HG03521 (cell line): ENCODE data around the gene ZNF57.
"Not testable (repeated sequence)": the region's sequence is repeated elsewhere in the genome, so short reads cannot be mapped to it uniquely, and the experiment has no call there.

Experiments used
- ATAC-seq: cut with Tn5 transposase; IDR thresholded peaks from one replicate; pipeline ENCODE4 v1.9.1; 2021; ENCODE audit warnings: mild to moderate bottlenecking, moderate library complexity; ENCODE audit not compliant: unreplicated experiment

ZNF57 gene

DNA sequence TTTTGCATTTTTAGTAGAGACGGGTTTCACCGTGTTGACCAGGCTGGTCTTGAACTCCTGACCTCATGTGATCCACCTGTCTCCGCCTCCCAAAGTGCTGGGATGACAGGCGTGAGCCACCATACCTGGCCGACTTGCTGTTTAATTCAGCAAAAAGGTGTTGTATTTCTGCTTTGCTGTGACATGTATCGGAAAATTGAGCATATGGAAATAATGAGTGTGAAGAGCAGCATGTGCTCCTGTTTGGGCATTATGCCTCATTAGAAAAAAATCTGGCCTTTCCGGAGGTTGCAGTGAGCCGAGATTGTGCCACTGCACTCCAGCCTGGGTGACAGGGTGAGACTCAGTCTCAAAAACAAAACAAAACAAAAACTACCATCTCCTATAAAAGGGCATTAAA lies 10.2 kb upstream of the ZNF57 start:
- not testable (repeated sequence) for ATAC-seq

DNA sequence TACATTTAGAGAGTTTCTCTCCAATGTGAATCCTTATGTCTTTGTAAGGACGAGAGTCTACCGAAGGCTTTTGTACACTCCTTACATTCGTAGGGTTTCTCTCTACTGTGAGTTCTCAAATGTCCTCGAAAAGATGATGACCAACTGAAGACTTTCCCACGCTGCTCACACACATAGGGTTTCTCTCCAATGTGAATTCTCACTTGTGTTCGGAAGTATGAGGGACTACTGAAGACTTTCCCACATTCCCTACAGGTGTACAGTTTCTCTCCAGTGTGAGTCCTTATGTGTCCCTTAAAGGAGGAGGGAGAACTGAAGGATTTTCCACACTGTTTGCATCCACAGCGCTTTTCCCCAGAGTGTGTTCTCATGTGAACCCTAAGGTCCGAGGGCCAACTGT lies 4.0 kb upstream of the ZNF57 start:
- no peak for ATAC-seq

DNA sequence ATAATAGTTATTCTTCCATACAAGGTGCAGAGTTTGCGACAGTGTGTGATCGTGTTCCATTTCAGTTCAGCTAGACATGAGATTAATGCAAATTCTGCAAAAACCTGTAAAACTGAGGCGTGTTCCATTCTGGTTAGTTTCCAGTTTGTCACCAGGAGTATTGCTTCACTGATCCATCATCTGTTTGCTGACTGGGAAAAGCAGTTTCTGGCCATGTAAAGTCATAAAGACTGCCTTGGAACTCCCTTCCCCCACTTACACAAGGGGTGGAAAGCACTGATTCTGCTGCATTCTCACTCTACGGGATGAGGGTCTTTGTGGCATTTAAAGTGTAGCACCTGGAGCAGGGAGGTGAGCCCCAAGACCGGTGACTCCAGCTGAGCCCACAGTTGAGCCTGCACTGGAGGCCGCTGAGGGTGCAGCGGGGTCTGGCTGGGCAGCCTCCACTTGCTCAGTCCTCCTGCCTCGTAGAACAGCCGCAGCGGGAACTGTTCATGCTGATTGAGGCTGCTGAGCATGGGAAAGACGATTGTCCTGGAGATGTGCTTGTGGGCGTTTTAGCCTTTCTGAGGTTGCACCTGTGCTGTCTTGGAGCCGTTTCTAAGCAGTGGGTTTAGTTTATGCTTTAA lies 2.0 kb downstream of the ZNF57 start:
- no peak for ATAC-seq

DNA sequence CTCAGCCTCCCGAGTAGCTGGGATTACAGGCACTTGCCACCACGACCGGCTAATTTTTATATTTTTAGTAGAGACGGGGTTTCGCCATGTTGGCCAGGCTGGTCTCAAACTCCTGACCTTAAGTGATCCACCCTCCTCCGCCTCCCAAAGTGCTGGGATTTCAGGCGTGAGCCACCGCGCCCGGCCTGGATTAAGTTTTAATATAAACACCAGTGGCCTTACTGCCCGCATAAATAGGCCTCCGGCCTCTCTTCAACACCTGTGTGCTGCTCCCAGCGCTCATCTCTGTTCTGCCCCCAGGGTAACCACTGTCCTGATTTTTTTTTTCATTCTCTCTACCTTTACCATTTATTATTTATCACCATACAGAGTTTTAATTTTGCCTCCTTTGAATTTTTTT lies 2.6 kb downstream of the ZNF57 start:
- not testable (repeated sequence) for ATAC-seq

DNA sequence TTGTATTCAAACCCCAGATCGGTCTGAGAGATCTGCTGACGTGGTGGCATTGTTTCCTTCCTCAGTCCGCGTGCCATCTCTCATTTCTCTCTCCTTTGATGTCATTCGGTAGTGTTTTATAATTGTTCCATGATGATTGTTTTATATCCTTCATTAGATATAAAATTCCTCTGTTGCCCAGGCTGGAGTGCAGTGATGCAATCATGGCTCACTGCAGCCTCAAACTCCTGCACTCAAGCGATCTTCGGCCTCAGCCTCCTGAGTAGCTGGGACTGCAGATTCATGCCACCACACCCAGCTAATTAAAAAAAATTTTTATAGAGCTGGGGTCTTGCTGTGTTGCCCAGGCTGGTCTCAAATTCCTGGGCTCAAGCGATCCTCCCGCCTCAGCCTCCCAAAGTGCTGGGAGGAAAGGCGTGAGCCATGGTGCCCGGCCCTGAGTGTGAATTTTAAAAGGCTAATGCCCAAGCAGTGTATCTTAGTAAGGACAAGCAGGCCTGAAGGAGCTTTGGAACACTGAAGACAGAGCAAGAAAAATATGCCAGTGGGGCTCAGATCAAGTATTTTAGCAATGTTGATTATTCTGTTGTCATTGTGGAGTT lies 5.3 kb downstream of the ZNF57 start:
- no peak for ATAC-seq

DNA sequence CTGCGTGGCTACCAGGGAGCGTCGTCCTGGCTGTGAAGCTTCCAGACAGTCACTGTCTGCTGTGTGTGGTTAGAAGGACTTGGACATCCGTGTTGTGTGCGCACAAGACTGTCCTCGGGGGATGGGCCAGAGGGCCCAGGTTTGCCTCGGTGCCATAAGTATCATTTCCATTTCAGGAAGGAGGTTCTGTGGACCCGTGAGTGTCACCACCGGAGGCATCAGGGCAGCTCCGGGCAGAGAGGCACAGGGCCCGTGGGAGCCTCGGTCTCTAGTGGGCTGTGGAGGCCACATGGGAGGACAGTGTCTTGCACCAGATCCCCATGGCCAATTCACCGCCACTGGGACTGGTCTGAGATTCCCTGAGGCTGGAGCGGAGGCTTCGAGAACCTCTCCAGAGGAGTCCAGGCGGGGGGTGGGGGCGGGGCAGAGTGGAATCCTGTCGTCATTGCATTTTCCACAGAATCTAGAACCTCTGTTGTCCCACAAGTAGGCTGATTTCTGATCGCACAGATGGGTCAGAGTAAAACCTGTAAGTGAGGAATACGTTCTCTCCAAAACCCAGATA lies 6.0 kb downstream of the ZNF57 start:
- ATAC-seq = no peak

DNA sequence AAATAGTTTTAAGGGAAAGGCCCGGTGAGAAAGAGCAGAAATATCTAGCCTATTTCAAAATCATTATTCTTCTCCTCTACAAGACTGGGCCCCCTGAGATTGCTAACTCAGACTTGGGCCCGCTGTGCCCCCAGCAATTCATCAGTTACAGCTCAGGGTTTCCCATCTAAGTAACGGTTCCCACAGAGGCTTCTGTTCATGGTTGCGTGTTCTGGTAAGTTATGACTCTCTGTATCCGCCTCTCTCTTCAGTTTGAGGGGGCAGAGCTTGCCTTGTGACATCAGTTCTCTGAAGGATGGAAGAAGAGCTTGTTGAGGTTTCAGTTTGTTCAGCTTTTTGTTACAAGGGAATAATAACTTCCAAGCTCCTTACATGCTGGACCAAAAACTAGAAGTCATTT lies 11.6 kb downstream of the ZNF57 start:
- no peak for ATAC-seq

DNA sequence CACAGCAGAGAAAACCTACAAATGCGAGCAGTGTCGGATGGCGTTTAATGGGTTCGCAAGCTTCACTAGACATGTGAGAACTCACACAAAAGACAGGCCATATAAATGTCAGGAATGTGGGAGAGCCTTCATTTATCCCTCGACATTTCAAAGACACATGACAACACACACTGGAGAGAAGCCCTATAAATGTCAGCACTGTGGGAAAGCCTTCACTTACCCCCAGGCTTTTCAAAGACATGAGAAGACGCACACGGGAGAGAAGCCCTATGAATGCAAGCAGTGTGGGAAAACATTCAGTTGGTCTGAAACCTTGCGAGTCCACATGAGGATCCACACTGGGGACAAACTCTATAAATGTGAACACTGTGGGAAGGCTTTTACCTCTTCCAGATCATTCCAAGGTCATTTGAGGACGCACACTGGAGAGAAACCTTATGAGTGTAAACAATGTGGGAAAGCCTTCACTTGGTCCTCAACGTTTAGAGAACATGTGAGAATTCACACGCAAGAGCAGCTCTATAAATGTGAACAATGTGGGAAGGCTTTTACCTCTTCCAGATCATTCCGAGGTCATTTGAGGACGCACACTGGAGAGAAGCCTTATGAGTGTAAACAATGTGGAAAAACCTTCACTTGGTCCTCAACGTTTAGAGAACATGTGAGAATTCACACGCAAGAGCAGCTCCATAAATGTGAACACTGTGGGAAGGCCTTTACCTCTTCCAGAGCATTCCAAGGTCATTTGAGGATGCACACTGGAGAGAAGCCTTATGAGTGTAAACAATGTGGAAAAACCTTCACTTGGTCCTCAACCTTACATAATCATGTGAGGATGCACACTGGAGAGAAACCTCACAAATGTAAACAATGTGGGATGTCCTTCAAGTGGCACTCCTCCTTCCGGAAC lies 16.8 kb downstream of the ZNF57 start:
- no peak for ATAC-seq

DNA sequence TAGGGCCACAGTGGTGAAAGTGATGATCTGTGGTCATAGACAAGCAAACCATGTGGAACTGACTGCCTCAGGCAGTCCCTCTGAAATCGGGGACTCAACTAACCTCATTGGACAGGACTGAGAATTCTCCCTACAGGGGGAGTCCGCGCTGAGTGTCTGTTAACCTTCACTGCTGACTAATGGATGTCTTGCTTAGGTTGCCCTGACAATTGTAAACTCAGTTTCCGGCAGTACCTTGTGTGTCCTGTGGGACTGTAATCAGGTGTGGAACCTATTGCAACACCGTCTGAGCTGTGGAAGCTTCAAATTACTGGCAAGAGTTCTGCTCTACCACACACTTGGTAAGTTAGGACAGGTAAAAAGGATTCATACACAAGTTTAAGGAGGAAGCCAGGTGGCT lies 22.3 kb downstream of the ZNF57 start:
- no peak for ATAC-seq

DNA sequence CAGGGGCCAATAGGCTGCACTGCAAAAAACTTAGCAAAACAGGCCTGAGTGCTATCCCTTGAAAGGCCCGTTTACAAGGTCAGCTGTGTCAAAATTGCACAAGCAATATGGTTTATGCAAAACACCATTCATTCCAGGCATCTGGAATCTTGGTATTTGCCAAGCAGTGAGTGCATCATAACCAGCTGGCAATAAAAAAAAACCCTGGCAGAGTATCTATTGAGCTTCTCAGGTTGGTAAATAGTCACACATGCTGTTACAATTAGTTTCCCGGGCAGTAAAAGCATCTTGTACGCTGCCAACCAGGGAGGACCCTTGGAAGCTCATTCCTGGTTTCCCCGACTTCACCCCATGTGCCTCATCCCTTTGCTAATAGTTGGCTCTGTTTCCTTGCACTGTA lies 22.8 kb downstream of the ZNF57 start:
- no peak for ATAC-seq

DNA sequence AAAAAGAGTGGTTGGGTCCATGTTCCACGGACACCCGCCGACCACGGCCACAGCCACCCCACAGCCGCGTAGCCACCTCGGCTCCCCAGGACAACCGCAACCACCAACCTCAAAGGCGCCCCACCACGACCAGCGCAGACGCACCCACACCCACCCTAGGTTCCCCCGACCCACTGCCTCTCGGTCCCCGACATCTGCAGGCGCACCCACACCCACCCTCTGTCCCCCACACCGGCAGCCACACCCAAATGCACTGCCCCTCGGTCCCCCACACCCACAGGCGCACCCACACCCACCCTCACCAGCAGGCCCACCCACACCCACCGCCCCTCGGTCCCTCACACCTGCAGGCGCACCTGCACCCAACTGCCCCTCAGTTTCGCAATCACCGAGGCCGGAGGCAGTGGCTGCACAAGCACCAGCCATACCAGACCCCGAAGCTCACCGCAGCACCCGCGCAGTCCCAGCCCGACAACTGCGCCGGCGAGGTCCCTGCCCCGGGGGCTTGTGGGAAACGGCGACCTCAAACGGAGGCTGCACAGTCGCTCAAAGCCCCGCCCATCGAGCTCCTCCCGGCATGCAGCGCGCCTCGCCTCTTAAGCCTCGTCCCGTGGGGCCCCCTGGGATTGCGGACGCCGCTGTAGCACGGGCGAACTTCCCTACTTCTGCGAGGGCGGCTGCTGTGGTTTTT lies 25.8 kb downstream of the ZNF57 start:
- ATAC-seq = no peak

DNA sequence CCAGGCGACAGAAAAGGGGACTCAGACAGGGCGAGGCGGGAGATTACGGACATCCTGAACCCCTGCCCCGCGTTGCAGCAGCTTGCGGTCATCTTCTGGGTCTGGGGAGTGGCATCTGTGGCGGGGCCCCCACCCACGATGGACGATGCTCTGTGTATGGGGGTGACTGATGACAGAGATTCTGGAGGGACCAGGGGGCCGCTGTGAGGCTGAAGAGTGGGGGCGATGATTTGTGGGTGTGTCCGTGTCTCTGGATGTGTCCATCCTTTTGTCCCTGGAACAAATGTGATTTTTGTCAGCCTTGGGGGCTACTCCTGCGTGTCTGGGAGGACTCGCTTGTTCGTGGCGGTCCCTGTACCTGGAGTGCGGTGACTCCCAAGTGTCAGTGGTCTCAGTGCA lies 26.3 kb downstream of the ZNF57 start:
- ATAC-seq = no peak

DNA sequence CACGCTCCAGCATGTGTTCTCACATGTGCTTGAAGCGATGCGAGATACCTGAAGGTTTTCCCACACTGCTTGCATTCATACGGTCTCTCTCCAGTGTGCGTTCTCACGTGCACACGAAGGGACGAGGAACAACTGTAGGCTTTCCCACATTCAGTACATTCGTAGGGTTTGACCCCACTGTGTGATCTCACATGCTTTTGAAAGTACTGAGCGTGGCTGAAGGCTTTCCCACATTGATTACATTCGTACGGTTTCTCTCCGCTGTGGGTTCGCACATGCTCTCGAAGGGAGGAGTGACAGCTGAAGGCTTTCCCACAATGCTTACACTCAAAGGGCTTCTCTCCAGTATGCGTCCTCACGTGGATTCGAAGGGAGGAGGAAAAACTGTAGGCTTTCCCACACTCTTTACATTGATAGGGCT lies 32.8 kb downstream of the ZNF57 start:
- no peak for ATAC-seq

DNA sequence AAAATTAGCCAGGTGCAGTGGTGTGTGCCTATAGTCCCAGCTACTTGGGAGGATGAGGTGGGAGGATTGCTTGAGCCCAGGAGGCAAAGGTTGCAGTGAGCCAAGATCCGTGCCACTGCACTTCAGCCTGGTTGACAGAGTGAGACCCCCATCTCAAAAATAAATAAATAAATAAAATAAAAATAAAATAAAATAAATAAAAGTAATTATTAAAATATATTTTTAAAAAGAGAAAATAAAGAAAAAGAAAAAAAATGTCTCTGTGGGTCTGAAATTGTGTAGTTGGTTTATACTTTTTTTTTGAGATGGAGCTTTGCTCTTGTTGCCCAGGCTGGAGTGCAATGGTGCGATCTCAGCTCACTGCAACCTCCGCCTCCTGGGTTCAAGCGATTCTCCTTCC lies 35.1 kb downstream of the ZNF57 start:
- not testable (repeated sequence) for ATAC-seq

DNA sequence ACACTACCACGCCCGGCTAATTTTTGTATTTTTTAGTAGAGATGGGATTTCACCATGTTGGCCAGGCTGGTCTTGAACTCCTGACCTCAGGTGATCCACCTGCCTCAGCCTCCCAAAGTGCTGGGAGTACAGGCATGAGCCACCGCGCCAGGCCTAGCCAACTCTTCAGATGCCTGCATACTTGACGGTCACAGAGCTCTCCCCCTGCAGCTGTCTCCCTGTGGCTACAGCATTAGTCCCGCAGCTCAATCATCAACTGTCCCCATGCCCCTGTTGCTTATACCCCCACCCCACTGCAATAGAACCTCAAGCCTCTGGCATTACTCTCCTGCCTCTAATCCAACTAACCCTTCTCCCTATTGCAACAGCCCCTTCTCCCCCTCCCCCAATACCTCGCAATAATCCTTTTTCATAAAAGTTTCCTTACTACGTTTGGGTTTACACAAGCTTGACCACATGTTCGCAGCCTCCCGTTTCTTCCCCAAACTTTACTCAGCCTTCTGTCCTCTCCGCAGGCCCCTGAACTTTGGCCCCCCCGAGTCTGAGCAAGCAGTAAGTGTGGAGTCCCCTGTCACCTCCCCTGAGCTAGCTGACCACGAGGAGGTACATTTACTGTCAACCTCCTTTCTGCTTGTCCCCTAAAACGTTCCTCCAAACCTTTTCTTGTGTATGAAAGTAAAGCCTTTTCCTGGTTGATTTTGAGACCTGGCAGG lies 42.4 kb downstream of the ZNF57 start:
- no peak for ATAC-seq

DNA sequence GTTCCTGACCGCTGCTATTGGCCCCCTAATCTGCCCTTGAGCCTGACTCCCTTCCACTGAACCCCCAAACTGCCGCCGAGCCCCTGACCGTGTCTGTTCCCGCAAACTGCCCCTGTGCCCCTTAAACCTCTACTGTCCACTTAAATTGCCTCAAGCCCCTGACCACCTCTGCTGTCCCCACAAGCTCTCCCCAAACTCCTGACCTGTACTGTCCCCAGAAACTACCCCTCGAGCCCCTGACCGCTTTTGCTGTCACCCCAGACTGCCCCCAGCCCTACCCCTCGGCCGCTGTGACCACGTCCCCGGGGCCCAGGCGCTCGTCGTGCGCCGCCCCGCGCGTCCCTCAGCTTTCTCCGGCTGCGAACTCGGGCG lies 43.7 kb downstream of the ZNF57 start:
- no peak for ATAC-seq

DNA sequence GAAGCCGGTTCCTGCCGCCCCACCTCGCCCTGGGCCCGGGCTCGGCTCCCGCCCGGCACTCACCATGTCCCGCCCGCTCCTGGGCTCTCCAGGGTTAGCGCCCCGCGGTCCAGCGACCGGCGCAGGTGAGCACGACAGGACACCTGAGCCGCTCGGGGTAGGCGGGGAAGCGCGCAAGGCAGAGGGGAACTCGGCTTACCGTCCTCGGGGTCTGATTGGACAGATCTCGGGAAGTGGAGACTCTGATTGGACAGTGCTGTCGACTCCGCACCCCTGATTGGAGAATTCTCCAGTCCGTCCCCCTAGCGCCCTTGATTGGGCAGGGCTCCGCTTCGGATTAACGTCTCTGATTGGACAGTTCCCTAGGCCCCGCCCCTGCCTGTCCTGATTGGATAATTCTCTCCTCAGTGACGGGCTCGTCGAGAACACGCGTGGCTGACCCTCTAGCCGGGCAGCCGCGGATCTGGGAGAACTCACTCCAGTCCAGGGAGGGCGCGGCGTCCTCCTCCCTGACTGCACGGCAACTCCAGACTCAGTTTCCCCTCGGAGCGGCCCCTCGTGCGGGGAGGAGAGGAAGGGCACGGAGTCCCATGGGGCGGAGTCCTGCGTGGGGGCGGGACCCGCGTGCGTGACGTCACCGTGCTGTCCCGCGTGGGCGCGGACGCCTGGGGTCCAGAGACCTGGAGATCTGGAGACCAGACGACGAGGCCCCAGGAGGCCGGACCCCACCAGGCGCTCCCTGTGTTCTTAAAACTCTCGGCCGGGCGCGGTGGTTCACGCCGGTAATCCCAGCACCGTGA lies 44.2 kb downstream of the ZNF57 start, which contains the start of gene ZNF77:
TSS of gene ZNF77 (minus strand) at position 197 of the 800 bp plus-strand sequence. CDS start at position 66, 131 bp downstream.
- ATAC-seq = peak; percentile 95

DNA sequence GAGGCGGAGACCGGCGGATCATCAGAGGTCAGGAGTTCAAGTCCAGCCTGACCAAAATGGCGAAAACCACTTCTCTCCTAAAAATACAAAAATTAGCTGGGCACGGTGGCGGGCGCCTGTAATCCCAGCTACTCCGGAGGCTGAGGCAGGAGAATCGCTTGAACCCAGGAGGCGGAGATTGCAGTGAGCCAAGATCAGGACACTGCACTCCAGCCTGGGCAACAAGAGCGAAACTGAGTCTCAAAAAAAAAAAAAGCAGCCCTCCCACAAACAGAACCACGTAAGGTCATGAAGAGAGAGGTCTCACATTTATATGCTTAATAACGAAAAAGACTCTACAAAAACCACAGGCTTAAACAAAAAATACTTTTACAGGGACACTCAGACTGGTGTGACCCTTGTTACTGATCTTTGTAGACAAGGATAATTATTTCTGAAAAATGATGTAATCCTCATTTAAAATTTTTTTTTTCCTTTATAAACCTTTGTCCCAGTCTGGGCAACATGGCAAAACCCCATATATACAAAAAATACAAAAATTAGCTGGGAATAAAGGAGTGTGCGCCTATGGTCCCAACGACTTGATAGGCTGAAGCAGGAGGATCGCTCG lies 45.0 kb downstream of the ZNF57 start:
- no peak for ATAC-seq

DNA sequence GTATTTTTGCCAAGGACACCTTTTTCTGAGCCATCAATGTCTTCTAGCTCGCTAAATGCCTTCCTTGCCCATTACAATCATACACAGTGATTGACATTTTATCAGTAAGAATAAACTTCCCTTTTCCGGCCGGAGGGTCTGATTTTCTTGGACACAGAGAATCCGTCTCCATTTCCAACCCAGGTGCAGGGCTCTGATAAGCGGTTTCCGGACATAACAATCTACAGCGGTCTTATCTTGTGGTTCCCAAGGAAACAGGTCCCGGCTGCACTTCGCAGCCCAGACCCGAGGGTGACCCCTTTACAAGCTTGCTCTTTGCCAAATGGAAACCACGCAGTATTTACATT lies 49.2 kb downstream of the ZNF57 start:
- peak; percentile 8 for ATAC-seq
